GM19324 (cell line): ENCODE results near the gene UGT1A8.
"Not testable (repeated sequence)": the region's sequence is repeated elsewhere in the genome, so short reads cannot be mapped to it uniquely, and the experiment has no call there.

Source experiments
- ATAC-seq: cut with Tn5 transposase; IDR thresholded peaks from one replicate; pipeline ENCODE4 v1.9.1; 2021; ENCODE audit warnings: mild to moderate bottlenecking, moderate library complexity; ENCODE audit not compliant: unreplicated experiment, low FRiP score

UGT1A8 gene

GRCh38 chr2:233681521-233682099 lies 64.2 kb downstream of the UGT1A8 start, which contains the start of gene UGT1A7:
Gene UGT1A7 (plus strand): TSS chr2:233681901. CDS start chr2:233681938, 37 bp downstream.
- ATAC-seq, result no peak

- ATAC-seq, result no peak
Measured at GRCh38 chr2:233684640-233685039, 67.2 kb downstream of the UGT1A8 start.

- ATAC-seq, result no peak
Measured at GRCh38 chr2:233686928-233687327, 69.5 kb downstream of the UGT1A8 start.

GRCh38 chr2:233688341-233688740 lies 70.9 kb downstream of the UGT1A8 start:
- ATAC-seq, result no peak

GRCh38 chr2:233689031-233689430 lies 71.6 kb downstream of the UGT1A8 start:
- ATAC-seq, result no peak

GRCh38 chr2:233689501-233689900 lies 72.1 kb downstream of the UGT1A8 start:
- ATAC-seq, result no peak

GRCh38 chr2:233690444-233690843 lies 73.0 kb downstream of the UGT1A8 start:
- ATAC-seq, result no peak

GRCh38 chr2:233691443-233692433 lies 74.3 kb downstream of the UGT1A8 start:
- ATAC-seq, result no peak

GRCh38 chr2:233692648-233693047 lies 75.2 kb downstream of the UGT1A8 start, which contains the start of gene UGT1A6:
Gene UGT1A6 (plus strand): TSS chr2:233692890. CDS start chr2:233693005, 115 bp downstream.
- no peak for ATAC-seq

- ATAC-seq, result no peak
Measured at GRCh38 chr2:233693963-233694362, 76.5 kb downstream of the UGT1A8 start.

- no peak for ATAC-seq
Measured at GRCh38 chr2:233698740-233699139, 81.3 kb downstream of the UGT1A8 start.

- ATAC-seq, result no peak
Measured at GRCh38 chr2:233699424-233700027, 82.1 kb downstream of the UGT1A8 start.

GRCh38 chr2:233700028-233700635 lies 82.7 kb downstream of the UGT1A8 start:
- ATAC-seq, result no peak

- not testable (repeated sequence) for ATAC-seq
Measured at GRCh38 chr2:233700842-233701241, 83.4 kb downstream of the UGT1A8 start.

GRCh38 chr2:233702238-233702637 lies 84.8 kb downstream of the UGT1A8 start:
- no peak for ATAC-seq

GRCh38 chr2:233705911-233706506 lies 88.6 kb downstream of the UGT1A8 start:
- no peak for ATAC-seq

- no peak for ATAC-seq
Measured at GRCh38 chr2:233706720-233707119, 89.3 kb downstream of the UGT1A8 start.

GRCh38 chr2:233707940-233708644 lies 90.7 kb downstream of the UGT1A8 start:
- no peak for ATAC-seq

GRCh38 chr2:233708942-233709341 lies 91.5 kb downstream of the UGT1A8 start:
- no peak for ATAC-seq
